Liver (tissue), 9 donors: ENCODE results near the gene ZFP42. TPM values are rescaled to one million over a fixed set of nuclear protein-coding genes. Genes with fewer than 3 reads are reported as not detected.

Experiments
- DNase-seq: peaks from one replicate; pipeline ENCODE4 v3.0.0-alpha.2; 2017; ENCODE audit warnings: low spot score
- H3K27ac ChIP-seq, 2 donors: one replicate each; pipeline ENCODE4 v1.7.0; 2013; ENCODE audit warnings: inconsistent platforms in 2 of 2, low read length in 2 of 2, control low read depth in 1 of 2, low read depth in 1 of 2, mild to moderate bottlenecking in 1 of 2
- H3K27me3 ChIP-seq, 4 donors: one replicate each; pipeline versions ENCODE4 v1.6.1 to v1.7.0; 2013; ENCODE audit warnings: low read length in 3 of 4, inconsistent platforms in 1 of 4, mild to moderate bottlenecking in 1 of 4, moderate library complexity in 1 of 4; ENCODE audit not compliant: control insufficient read depth in 4 of 4, insufficient read depth in 4 of 4
- H3K36me3 ChIP-seq, 4 donors: one replicate each; pipeline versions ENCODE4 v1.6.1 to v1.7.0; 2013; ENCODE audit warnings: low read length in 3 of 4, mild to moderate bottlenecking in 3 of 4, low read depth in 1 of 4, moderate library complexity in 1 of 4; ENCODE audit not compliant: control insufficient read depth in 4 of 4, insufficient read depth in 3 of 4
- H3K4me1 ChIP-seq, 4 donors: one replicate each; pipeline versions ENCODE4 v1.6.1 to v1.7.0; 2013; ENCODE audit warnings: low read length in 3 of 4, mild to moderate bottlenecking in 3 of 4, moderate library complexity in 1 of 4; ENCODE audit not compliant: control insufficient read depth in 4 of 4, insufficient read depth in 4 of 4
- H3K4me3 ChIP-seq, 3 donors: one replicate each; pipeline versions ENCODE4 v1.6.1 to v1.7.0; 2013; ENCODE audit warnings: low read length in 3 of 3, control low read depth in 1 of 3, low read depth in 1 of 3, mild to moderate bottlenecking in 1 of 3
- H3K9ac ChIP-seq, 2 donors: one replicate each; pipeline ENCODE4 v1.7.0; 2013; ENCODE audit warnings: low read length in 2 of 2, mild to moderate bottlenecking in 2 of 2, moderate library complexity in 2 of 2, control low read depth in 1 of 2, low read depth in 1 of 2
- H3K9me3 ChIP-seq, 4 donors: one replicate each; pipeline versions ENCODE4 v1.6.1 to v1.7.0; 2013; ENCODE audit warnings: low read length in 3 of 4; ENCODE audit not compliant: control insufficient read depth in 4 of 4
- ATF3 ChIP-seq: IDR thresholded peaks from 2 replicates; pipeline ENCODE4 v1.6.1; 2016; ENCODE audit warnings: antibody characterized with exemption
- CTCF ChIP-seq: fragments of 150-350 bp; IDR thresholded peaks from 2 replicates; pipeline ENCODE4 v1.5.1; 2017; ENCODE audit warnings: improper control_type of control experiment, low read depth, low read length; ENCODE audit not compliant: missing input control
- FOXA1 ChIP-seq: IDR thresholded peaks from 2 replicates; pipeline ENCODE4 v1.6.1; 2016; ENCODE audit warnings: antibody characterized with exemption
- FOXA2 ChIP-seq: IDR thresholded peaks from 2 replicates; pipeline ENCODE4 v1.6.1; 2016; ENCODE audit warnings: antibody characterized with exemption
- GABPA ChIP-seq, 2 donors: IDR thresholded peaks in 1 of 2; conservative IDR thresholded peaks in 1 of 2; 2 replicates each; pipeline ENCODE4 v1.6.1; 2016; ENCODE audit warnings: antibody characterized with exemption in 2 of 2, mild to moderate bottlenecking in 1 of 2, moderate library complexity in 1 of 2
- HNF4A ChIP-seq, 2 donors: conservative IDR thresholded peaks; 2 replicates each; pipeline ENCODE4 v1.6.1; 2016; ENCODE audit warnings: antibody characterized with exemption in 2 of 2, mild to moderate bottlenecking in 2 of 2
- HNF4G ChIP-seq: IDR thresholded peaks from 2 replicates; pipeline ENCODE4 v1.6.1; 2016; ENCODE audit warnings: antibody characterized with exemption
- JUND ChIP-seq, 2 donors: IDR thresholded peaks; 2 replicates each; pipeline ENCODE4 v1.6.1; 2016; ENCODE audit warnings: antibody characterized with exemption in 2 of 2
- MAX ChIP-seq: IDR thresholded peaks from 2 replicates; pipeline ENCODE4 v1.6.1; 2016; ENCODE audit warnings: antibody characterized with exemption
- REST ChIP-seq: IDR thresholded peaks from 2 replicates; pipeline ENCODE4 v1.6.1; 2016; ENCODE audit warnings: antibody characterized with exemption, mild to moderate bottlenecking
- RXRA ChIP-seq, 2 donors: IDR thresholded peaks; 2 replicates each; pipeline ENCODE4 v1.6.1; 2017 to 2018; ENCODE audit warnings: antibody characterized with exemption in 2 of 2, mild to moderate bottlenecking in 1 of 2
- TAF1 ChIP-seq: conservative IDR thresholded peaks from 2 replicates; pipeline ENCODE4 v1.6.1; 2016; ENCODE audit warnings: antibody characterized with exemption, mild to moderate bottlenecking
- YY1 ChIP-seq: IDR thresholded peaks from 2 replicates; pipeline ENCODE4 v1.6.1; 2016; ENCODE audit warnings: antibody characterized with exemption, mild to moderate bottlenecking
- ZBTB33 ChIP-seq: IDR thresholded peaks from 2 replicates; pipeline ENCODE4 v1.6.1; 2016; ENCODE audit warnings: antibody characterized with exemption
- WGBS: extraction: QIAGEN DNeasy Blood & Tissue Kit; methylation state at CpG from one replicate; pipeline ENCODE4 v1.1.7; 2013; 5-methylcytosine and 5-hydroxymethylcytosine counted together
- polyA plus RNA-seq, 2 donors: library from polyadenylated mRNA; stranded (reverse) in 1 of 2; unstranded in 1 of 2; fragments of 200-250 nt in 1 of 2; fragments of >200 nt in 1 of 2; fragmentation: Nextera tagmentation in 1 of 2; extraction: Ambion mirVana in 1 of 2; gene quantifications; one replicate each; pipeline versions ENCODE4 v1.2.1 to v1.2.3, GENCODE V29; 2013 to 2015
- total RNA-seq, 2 donors: library from RNA; depleted of rRNA; stranded (reverse); fragments of >200 nt; gene quantifications; one replicate each; pipeline ENCODE4 v1.2.3, GENCODE V29; 2014
- donor health status: healthy.
- donor health status: healthy.
- donor health status: healthy.
- donor health status: healthy.
- donor health status: healthy.

The ZFP42 gene
- total and polyA plus RNA-seq, 4 donors: not detected

- TF ChIP-seq TAF1 (no peak), FOXA1 (no peak), JUND (IDR thresholded peaks at IDR 0.05) (no peak), HNF4G (no peak), RXRA (IDR thresholded peaks at IDR 0.05) (no peak), YY1 (no peak), ATF3 (no peak), CTCF (no peak), GABPA (IDR thresholded peaks at IDR 0.05 in 1 of 2, conservative IDR thresholded peaks at IDR 0.05 in 1 of 2) (no peak)
- WGBS: 71% methylated on average over 2 of the region's 2 CpGs
- no peak for DNase-seq
- Histone ChIP-seq H3K27me3 (peaks cover 0 to 5% (median 0%) of the 10 kb centered on the region in 4 donors), H3K9ac (no peak overlapping the region), H3K27ac (no peak overlapping the region), H3K36me3 (no peaks in the 10 kb centered on the region), H3K4me1 (no peaks in the 10 kb centered on the region), H3K9me3 (peaks cover 0 to 7% (median 2%) of the 10 kb centered on the region in 4 donors), H3K4me3 (no peak overlapping the region)
These were observed 3.9 kb downstream of the ZFP42 start for GRCh38 chr4:187999406-187999932.

GRCh38 chr4:188002323-188002722 is 6.8 kb downstream of the ZFP42 start:
- no peak for TF ChIP-seq ZBTB33
- TF ChIP-seq FOXA2: no peak
- no peak for TF ChIP-seq TAF1
- TF ChIP-seq ATF3: no peak

GRCh38 chr4:188002751-188003150 is 7.2 kb downstream of the ZFP42 start:
- Histone ChIP-seq H3K27ac (no peak overlapping the region), H3K4me3 (no peak overlapping the region), H3K4me1 (no peaks in the 10 kb centered on the region), H3K9ac (no peak overlapping the region), H3K9me3 (peaks cover 0 to 4% (median 0%) of the 10 kb centered on the region in 4 donors), H3K36me3 (no peaks in the 10 kb centered on the region), H3K27me3 (no peaks in the 10 kb centered on the region)
- TF ChIP-seq REST: no peak
- TF ChIP-seq HNF4A (conservative IDR thresholded peaks at IDR 0.05): no peak
- TF ChIP-seq HNF4G: no peak
- no peak for TF ChIP-seq MAX
- TF ChIP-seq TAF1: no peak
- no peak for TF ChIP-seq RXRA (IDR thresholded peaks at IDR 0.05)
- TF ChIP-seq GABPA (IDR thresholded peaks at IDR 0.05 in 1 of 2, conservative IDR thresholded peaks at IDR 0.05 in 1 of 2): no peak
- TF ChIP-seq JUND (IDR thresholded peaks at IDR 0.05): no peak
- WGBS: 78% methylated on average over 7 of the region's 7 CpGs
- no peak for DNase-seq

More at GRCh38 chr4:188002323-188002722, 6.8 kb downstream of the ZFP42 start:
- no peaks in the 10 kb centered on the region for H3K4me1 ChIP-seq
- no peak overlapping the region for H3K27ac ChIP-seq
- H3K9me3 ChIP-seq: peaks cover 0 to 4% (median 0%) of the 10 kb centered on the region in 4 donors
- no peak overlapping the region for H3K4me3 ChIP-seq
- WGBS: 55% methylated on average over 2 of the region's 2 CpGs
- no peak for DNase-seq
- H3K36me3 ChIP-seq: no peaks in the 10 kb centered on the region
- no peak overlapping the region for H3K9ac ChIP-seq
- H3K27me3 ChIP-seq: no peaks in the 10 kb centered on the region
